ENCODE data around the gene NEUROD2.

DNA sequence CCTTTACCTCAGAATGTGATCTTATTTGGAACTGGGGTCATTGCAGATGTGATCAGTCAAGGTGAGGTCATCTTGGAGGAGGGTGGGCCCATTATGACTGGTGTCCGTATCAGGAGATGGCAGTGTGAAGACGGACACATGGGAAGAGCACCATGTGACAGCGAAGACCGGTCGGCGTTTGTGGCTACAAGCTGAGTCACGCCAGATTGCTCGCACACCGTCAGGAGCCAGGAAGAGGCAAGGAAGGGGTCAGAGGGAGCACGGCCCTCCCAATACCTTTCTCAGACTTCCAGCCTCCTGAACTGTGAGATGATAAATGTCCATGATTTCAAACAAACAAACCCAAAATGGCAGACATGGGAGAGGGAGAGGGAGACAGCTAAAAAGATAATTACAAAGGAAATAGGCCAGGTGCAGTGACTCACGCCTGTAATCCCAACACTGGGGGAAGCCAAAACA lies 42.4 kb upstream of the NEUROD2 start:
- no peak for TF ChIP-seq CTCF (IDR thresholded peaks at IDR 0.05; ENCODE audit: low read depth, low read length, missing input control)
- no peak for TF ChIP-seq FOXA1 (IDR thresholded peaks at IDR 0.05)
- TF ChIP-seq YY1 (IDR thresholded peaks at IDR 0.05), result no peak
- no peak for TF ChIP-seq TAF1 (conservative IDR thresholded peaks at IDR 0.05)

Data from liver (tissue), 3 donors.